Ectodermal cell (in vitro differentiated cells): ENCODE results near the gene SPOCK1.
"Not testable (repeated sequence)": the region's sequence is repeated elsewhere in the genome, so short reads cannot be mapped to it uniquely, and the experiment has no call there.

Experiments
- H3K27ac ChIP-seq: 2 replicates; pipeline ENCODE4 v1.7.0; 2013; ENCODE audit warnings: mild to moderate bottlenecking, low read depth, low read length; ENCODE audit not compliant: insufficient read depth, poor library complexity, severe bottlenecking
- H3K27me3 ChIP-seq: 2 replicates; pipeline ENCODE4 v1.7.0; 2013; ENCODE audit warnings: mild to moderate bottlenecking, low read length; ENCODE audit not compliant: insufficient read depth, control insufficient read depth, poor library complexity, severe bottlenecking
- H3K36me3 ChIP-seq: one replicate; pipeline ENCODE4 v1.7.0; 2013; ENCODE audit warnings: low read length; ENCODE audit not compliant: control insufficient read depth, insufficient read depth
- H3K4me1 ChIP-seq: one replicate; pipeline ENCODE4 v1.7.0; 2013; ENCODE audit warnings: low read length; ENCODE audit not compliant: control insufficient read depth, insufficient read depth
- H3K4me3 ChIP-seq: 2 replicates; pipeline ENCODE4 v1.7.0; 2013; ENCODE audit warnings: low read depth, low read length, control low read depth; ENCODE audit not compliant: insufficient read depth
- H3K9me3 ChIP-seq: 2 replicates; pipeline ENCODE4 v1.7.0; 2013; ENCODE audit warnings: mild to moderate bottlenecking, low read length, moderate library complexity; ENCODE audit not compliant: control insufficient read depth
- WGBS, 2 experiments: methylation state at CpG; one replicate each; pipeline ENCODE4 v1.1.7; 2013; ENCODE audit warnings: missing lambda C conversion rate in 2 of 2; 5-methylcytosine and 5-hydroxymethylcytosine counted together

The SPOCK1 gene

GRCh38 chr5:136994154-136994553 lies 505.0 kb downstream of the SPOCK1 start:
- WGBS, 2 experiments = 95 to 96% methylated on average over 3 to 5 of the region's 5 CpGs
- Histone ChIP-seq H3K9me3 (no peaks in the 10 kb centered on the region), H3K4me3 (no peak overlapping the region), H3K27ac (no peak overlapping the region), H3K27me3 (no peaks in the 10 kb centered on the region), H3K4me1 (peaks cover 4% of the 10 kb centered on the region), H3K36me3 (no peaks in the 10 kb centered on the region)

DNA sequence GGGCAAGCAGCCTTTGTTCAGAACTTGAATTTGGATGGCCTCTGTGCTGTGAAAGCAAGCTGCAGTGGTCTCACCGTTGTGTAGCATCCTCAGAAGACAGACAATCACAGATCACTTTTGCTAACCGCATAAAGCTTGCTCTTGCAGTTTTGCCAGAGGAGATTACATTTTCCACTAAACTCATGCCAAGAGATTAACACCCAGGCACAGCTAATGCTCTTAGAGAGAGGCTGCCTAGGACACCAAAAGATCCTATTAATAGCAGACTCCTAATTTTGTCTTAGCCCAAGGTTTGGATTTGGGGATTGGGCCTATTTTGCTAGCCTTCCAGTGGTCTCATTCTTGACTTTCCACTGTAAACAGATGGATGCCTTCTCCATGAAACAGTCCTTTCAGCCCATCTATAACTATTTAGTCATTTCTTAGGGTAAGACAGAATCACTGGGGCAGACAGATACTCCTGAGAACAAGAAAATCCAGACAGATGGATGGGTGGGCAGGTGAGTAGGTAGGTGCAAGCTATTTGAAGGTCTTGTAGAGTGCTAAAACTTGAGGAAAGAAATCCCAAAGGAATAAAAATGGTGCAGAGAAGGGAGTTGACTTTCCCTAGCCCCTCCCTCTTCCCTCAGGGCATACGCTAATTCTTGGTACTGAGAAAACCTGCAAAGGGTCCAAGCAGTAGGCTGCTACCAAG lies 506.2 kb downstream of the SPOCK1 start:
- H3K36me3 ChIP-seq = no peaks in the 10 kb centered on the region
- H3K27ac ChIP-seq = no peak overlapping the region
- H3K9me3 ChIP-seq = no peaks in the 10 kb centered on the region
- H3K4me3 ChIP-seq = no peak overlapping the region
- peaks cover 4% of the 10 kb centered on the region for H3K4me1 ChIP-seq
- 86 to 89% methylated on average over 3 of the region's 3 CpGs for WGBS, 2 experiments
- H3K27me3 ChIP-seq = no peaks in the 10 kb centered on the region

DNA sequence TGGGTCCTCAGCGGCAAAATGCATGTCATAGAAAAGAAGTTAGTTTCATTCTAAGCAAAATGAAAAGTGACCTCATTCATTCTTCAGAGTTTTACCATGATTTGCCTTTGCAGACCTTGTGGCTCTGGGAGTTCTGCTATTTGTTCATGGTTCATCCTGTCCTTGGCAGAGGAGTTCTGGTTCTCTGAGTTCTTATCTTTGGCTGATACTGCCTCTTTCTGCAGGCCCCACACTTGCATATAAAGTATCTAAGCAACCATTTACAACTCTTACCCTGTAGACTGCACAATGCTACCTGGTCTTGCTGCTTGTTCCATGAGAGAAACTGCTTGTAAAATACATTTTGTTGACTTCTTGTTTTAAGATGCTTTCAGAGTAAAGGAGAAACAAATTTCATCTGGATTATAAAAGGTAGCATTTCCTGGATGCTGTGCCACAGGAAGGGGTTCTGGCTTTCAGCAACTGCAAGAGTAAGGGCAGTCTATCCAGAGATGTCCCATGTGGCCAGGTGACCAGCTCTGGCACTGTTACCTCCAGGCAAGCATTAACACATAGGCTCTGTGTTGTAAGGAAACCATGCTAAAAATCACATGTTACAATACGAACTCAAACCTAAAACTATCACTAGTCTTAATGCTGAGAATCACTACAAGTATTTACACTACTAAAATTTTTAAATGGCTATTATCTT lies 513.2 kb downstream of the SPOCK1 start:
- Histone ChIP-seq H3K4me1 (peaks cover 5% of the 10 kb centered on the region), H3K4me3 (no peak overlapping the region), H3K27me3 (no peaks in the 10 kb centered on the region), H3K9me3 (no peaks in the 10 kb centered on the region), H3K27ac (no peak overlapping the region), H3K36me3 (no peaks in the 10 kb centered on the region)
- WGBS, 2 experiments = 91 to 94% methylated on average over 1 to 2 of the region's 2 CpGs

- H3K4me1 ChIP-seq = peaks cover 5% of the 10 kb centered on the region
- H3K9me3 ChIP-seq = no peaks in the 10 kb centered on the region
- WGBS, 2 experiments = 84 to 89% methylated on average over 4 of the region's 4 CpGs
- H3K4me3 ChIP-seq = no peak overlapping the region
- no peaks in the 10 kb centered on the region for H3K36me3 ChIP-seq
- no peaks in the 10 kb centered on the region for H3K27me3 ChIP-seq
- H3K27ac ChIP-seq = no peak overlapping the region
These were observed 514.2 kb downstream of the SPOCK1 start for GRCh38 chr5:136984772-136985446.

GRCh38 chr5:136981936-136982335 lies 517.2 kb downstream of the SPOCK1 start:
- H3K9me3 ChIP-seq = no peaks in the 10 kb centered on the region
- H3K27ac ChIP-seq = no peak overlapping the region
- no peaks in the 10 kb centered on the region for H3K27me3 ChIP-seq
- WGBS, 2 experiments = 86% methylated on average over 1 of the region's 2 CpGs; no CpG with 5 or more reads in 1 of the 2 experiments
- H3K36me3 ChIP-seq = no peaks in the 10 kb centered on the region
- no peak overlapping the region for H3K4me3 ChIP-seq
- H3K4me1 ChIP-seq = peaks cover 5% of the 10 kb centered on the region

- H3K4me3 ChIP-seq = no peak overlapping the region
- WGBS, 2 experiments = 90 to 92% methylated on average over 5 of the region's 5 CpGs
- H3K9me3 ChIP-seq = no peaks in the 10 kb centered on the region
- H3K4me1 ChIP-seq = no peaks in the 10 kb centered on the region
- no peaks in the 10 kb centered on the region for H3K36me3 ChIP-seq
- no peaks in the 10 kb centered on the region for H3K27me3 ChIP-seq
- H3K27ac ChIP-seq = no peak overlapping the region
These were observed 520.0 kb downstream of the SPOCK1 start for GRCh38 chr5:136979131-136979530.

GRCh38 chr5:136963504-136963903 lies 535.6 kb downstream of the SPOCK1 start:
- WGBS, 2 experiments = 88% methylated on average over 3 of the region's 3 CpGs
- H3K4me3 ChIP-seq = no peak overlapping the region

GRCh38 chr5:136957428-136957827 lies 541.7 kb downstream of the SPOCK1 start:
- WGBS, 2 experiments = 94 to 96% methylated on average over 2 of the region's 2 CpGs
- no peaks in the 10 kb centered on the region for H3K27me3 ChIP-seq
- no peaks in the 10 kb centered on the region for H3K9me3 ChIP-seq
- no peak overlapping the region for H3K4me3 ChIP-seq
- H3K27ac ChIP-seq = no peak overlapping the region
- peaks cover 8% of the 10 kb centered on the region for H3K4me1 ChIP-seq
- H3K36me3 ChIP-seq = no peaks in the 10 kb centered on the region

More at GRCh38 chr5:136963504-136963903, 535.6 kb downstream of the SPOCK1 start:
- no peaks in the 10 kb centered on the region for H3K27me3 ChIP-seq
- no peaks in the 10 kb centered on the region for H3K4me1 ChIP-seq
- no peaks in the 10 kb centered on the region for H3K9me3 ChIP-seq
- no peaks in the 10 kb centered on the region for H3K36me3 ChIP-seq
- H3K27ac ChIP-seq = no peak overlapping the region

DNA sequence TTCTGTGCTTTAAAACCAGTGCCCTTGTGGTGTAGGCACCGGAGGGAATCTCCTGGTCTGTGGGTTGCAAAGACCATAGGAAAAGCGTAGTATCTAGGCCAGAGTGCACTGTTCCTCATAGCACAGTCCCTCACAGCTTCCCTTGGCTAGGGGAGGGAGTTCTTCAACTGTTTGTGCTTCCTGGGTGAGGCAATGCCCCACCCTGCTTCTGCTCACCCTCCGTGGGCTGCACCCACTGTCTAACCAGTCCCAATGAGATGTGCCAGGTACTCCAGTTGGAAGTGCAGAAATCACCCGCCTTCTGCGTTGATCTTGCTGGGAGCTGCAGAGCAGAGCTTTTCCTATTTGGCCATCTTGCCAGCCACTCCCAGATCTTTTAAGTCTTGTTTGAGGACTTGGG lies 545.0 kb downstream of the SPOCK1 start:
- H3K9me3 ChIP-seq, H3K27me3 ChIP-seq, H3K4me3 ChIP-seq, H3K36me3 ChIP-seq, H3K27ac ChIP-seq, H3K4me1 ChIP-seq: not testable (repeated sequence)
- 92 to 94% methylated on average over 5 of the region's 5 CpGs for WGBS, 2 experiments

DNA sequence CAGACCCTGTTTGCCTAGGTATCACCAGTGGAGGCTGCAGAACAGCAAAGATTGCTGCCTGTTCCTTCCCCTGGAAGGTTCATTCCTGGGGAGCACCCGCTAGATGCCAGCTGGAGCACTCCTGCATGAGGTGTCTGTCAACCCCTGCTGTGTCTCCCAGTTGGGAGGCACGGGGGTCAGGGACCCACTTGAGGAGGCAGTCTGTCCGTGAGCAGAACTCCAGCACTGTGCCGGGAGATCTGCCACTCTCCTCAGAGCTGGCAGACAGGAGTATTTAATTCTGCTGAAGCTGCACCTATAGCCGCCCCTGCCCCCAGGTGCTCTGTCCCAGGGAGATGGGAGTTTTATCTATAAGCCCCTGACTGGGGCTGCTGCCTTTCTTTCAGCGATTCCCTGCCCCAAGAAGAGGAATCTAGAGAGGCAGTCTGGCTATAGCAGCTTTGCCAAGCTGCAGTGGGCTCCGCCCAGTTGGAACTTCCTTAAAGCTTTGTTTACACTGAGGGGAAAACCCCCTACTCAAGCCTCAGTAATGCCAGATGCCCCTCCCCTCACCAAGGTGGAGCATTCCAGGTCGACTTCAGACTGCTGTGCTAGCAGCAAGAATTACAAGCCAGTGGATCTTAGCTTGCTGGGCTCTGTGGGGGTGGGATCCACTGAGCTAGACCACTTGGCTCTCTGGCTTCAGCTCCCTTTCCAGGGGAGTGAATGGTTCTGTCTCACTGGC lies 545.6 kb downstream of the SPOCK1 start:
- H3K9me3 ChIP-seq, H3K27me3 ChIP-seq, H3K36me3 ChIP-seq, H3K4me3 ChIP-seq, H3K27ac ChIP-seq, H3K4me1 ChIP-seq: not testable (repeated sequence)
- 53 to 54% methylated on average over 8 of the region's 8 CpGs for WGBS, 2 experiments
